K562 (cell line): ENCODE measurements around the gene MYLIP. TPM values are rescaled to one million over a fixed set of nuclear protein-coding genes. Genes with fewer than 3 reads are reported as not detected.
A peak's percentile ranks its signal among the peaks of the same experiment; 100 is the strongest.

ENCODE experiments used
- KDM4B ChIP-seq, 2 experiments: fragments of 450-650 bp in 1 of 2; sonication (generic) in 1 of 2; IDR thresholded peaks; 2 replicates each; pipeline ENCODE4 v1.6.1; 2016 to 2017; ENCODE audit warnings: borderline replicate concordance in 2 of 2, antibody characterized with exemption in 1 of 2, low read depth in 1 of 2, mild to moderate bottlenecking in 1 of 2
- MEIS2 ChIP-seq: fragments of 450-650 bp; IDR thresholded peaks from 2 replicates; pipeline ENCODE4 v1.6.1; 2014; ENCODE audit warnings: mild to moderate bottlenecking; ENCODE audit not compliant: partially characterized antibody
- NCOA6 ChIP-seq: fragments of 450-650 bp; IDR thresholded peaks from 2 replicates; pipeline ENCODE4 v1.6.1; 2017; ENCODE audit warnings: mild to moderate bottlenecking
- PHB2 ChIP-seq: fragments of 450-650 bp; IDR thresholded peaks from 2 replicates; pipeline ENCODE4 v1.6.1; 2017; ENCODE audit warnings: low read depth
- ZNF165 ChIP-seq: fragments of 250-450 bp; sonication (Bioruptor Pico); IDR thresholded peaks from 2 replicates; pipeline ENCODE4 v1.4.0; 2020; ENCODE audit warnings: borderline replicate concordance
- polyA plus RNA-seq, 8 experiments: library from polyadenylated mRNA; depleted of rRNA in 4 of 8; stranded (reverse) in 5 of 8; unstranded in 3 of 8; fragments of >200 nt; fragmentation: Nextera tagmentation in 2 of 8; fragmentation: Illumina TruSeq in 1 of 8; extraction: Ambion mirVana in 2 of 8; extraction: Trizol in 1 of 8; gene quantifications; 2 replicates each; pipeline versions ENCODE4 v1.2.1 to v1.2.3, GENCODE V29; 2011 to 2014; ENCODE audit warnings: inconsistent platforms in 1 of 8, missing spikeins in 1 of 8
- total RNA-seq, 7 experiments: library from RNA; depleted of rRNA in 6 of 7; stranded (reverse); fragments of >200 nt in 6 of 7; fragmentation: Illumina TruSeq in 2 of 7; extraction: Trizol in 2 of 7; gene quantifications; 2 replicates each; pipeline versions ENCODE4 v1.2.1 to v1.2.3, GENCODE V29; 2011 to 2021; ENCODE audit warnings: low replicate concordance in 1 of 7
- TF ChIP-seq, protein P1 (sequence below): fragments of 450-650 bp; IDR thresholded peaks from 2 replicates; pipeline ENCODE4 v1.6.1; 2016; ENCODE audit warnings: low read depth
- TF ChIP-seq, protein P2 (sequence below): sonication (generic); formaldehyde crosslinking; IDR thresholded peaks from 2 replicates; pipeline ENCODE4 v1.8.1; 2023; ENCODE audit warnings: mild to moderate bottlenecking, missing genetic modification reagents
- TF ChIP-seq, protein P3 (sequence below): conservative IDR thresholded peaks from 2 replicates; pipeline ENCODE4 v1.6.1; 2011; ENCODE audit warnings: low read depth, mild to moderate bottlenecking, low read length; ENCODE audit not compliant: control insufficient read depth
- TF ChIP-seq, protein P4 (sequence below): fragments of 250-450 bp; sonication (Bioruptor Pico); IDR thresholded peaks from 2 replicates; pipeline ENCODE4 v1.8.0; 2021; ENCODE audit warnings: moderate library complexity, mild to moderate bottlenecking, inconsistent platforms
- TF ChIP-seq, protein P5 (sequence below): fragments of 450-650 bp; IDR thresholded peaks from 2 replicates; pipeline ENCODE4 v1.6.1; 2017; ENCODE audit warnings: antibody characterized with exemption, mild to moderate bottlenecking
- TF ChIP-seq, protein P6 (sequence below), 2 experiments: fragments of 450-650 bp; conservative IDR thresholded peaks; 2 replicates each; pipeline ENCODE4 v1.6.1; 2017; ENCODE audit warnings: mild to moderate bottlenecking in 2 of 2, moderate library complexity in 2 of 2

Gene MYLIP
- total and polyA plus RNA-seq, 9 of the 15 experiments (the other 6 are each of a cell fraction or from before 2014, with no cell fraction given): 10.8 to 43.5 (median 31.5) TPM

DNA sequence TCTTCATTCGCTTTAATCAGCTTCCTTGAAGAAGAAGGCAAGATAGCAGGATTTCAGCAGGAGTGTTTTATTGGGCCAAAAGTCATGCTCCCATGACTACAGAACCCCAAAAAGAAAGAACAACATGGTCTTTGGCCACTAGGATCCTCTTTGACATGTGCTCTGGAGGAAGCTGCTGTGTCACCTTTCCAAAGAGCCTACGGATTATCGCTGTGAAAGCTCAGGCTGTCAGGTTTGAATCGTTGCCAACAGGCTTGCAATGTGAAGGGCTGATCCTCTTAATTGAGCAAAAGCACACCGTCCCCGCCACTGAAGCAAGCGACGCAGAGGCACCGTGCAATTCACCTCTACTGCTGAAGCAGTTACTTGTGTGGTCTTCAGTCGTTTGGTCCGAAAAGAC lies 29.0 kb downstream of the MYLIP start (continued):
- TF ChIP-seq, protein P1, sequence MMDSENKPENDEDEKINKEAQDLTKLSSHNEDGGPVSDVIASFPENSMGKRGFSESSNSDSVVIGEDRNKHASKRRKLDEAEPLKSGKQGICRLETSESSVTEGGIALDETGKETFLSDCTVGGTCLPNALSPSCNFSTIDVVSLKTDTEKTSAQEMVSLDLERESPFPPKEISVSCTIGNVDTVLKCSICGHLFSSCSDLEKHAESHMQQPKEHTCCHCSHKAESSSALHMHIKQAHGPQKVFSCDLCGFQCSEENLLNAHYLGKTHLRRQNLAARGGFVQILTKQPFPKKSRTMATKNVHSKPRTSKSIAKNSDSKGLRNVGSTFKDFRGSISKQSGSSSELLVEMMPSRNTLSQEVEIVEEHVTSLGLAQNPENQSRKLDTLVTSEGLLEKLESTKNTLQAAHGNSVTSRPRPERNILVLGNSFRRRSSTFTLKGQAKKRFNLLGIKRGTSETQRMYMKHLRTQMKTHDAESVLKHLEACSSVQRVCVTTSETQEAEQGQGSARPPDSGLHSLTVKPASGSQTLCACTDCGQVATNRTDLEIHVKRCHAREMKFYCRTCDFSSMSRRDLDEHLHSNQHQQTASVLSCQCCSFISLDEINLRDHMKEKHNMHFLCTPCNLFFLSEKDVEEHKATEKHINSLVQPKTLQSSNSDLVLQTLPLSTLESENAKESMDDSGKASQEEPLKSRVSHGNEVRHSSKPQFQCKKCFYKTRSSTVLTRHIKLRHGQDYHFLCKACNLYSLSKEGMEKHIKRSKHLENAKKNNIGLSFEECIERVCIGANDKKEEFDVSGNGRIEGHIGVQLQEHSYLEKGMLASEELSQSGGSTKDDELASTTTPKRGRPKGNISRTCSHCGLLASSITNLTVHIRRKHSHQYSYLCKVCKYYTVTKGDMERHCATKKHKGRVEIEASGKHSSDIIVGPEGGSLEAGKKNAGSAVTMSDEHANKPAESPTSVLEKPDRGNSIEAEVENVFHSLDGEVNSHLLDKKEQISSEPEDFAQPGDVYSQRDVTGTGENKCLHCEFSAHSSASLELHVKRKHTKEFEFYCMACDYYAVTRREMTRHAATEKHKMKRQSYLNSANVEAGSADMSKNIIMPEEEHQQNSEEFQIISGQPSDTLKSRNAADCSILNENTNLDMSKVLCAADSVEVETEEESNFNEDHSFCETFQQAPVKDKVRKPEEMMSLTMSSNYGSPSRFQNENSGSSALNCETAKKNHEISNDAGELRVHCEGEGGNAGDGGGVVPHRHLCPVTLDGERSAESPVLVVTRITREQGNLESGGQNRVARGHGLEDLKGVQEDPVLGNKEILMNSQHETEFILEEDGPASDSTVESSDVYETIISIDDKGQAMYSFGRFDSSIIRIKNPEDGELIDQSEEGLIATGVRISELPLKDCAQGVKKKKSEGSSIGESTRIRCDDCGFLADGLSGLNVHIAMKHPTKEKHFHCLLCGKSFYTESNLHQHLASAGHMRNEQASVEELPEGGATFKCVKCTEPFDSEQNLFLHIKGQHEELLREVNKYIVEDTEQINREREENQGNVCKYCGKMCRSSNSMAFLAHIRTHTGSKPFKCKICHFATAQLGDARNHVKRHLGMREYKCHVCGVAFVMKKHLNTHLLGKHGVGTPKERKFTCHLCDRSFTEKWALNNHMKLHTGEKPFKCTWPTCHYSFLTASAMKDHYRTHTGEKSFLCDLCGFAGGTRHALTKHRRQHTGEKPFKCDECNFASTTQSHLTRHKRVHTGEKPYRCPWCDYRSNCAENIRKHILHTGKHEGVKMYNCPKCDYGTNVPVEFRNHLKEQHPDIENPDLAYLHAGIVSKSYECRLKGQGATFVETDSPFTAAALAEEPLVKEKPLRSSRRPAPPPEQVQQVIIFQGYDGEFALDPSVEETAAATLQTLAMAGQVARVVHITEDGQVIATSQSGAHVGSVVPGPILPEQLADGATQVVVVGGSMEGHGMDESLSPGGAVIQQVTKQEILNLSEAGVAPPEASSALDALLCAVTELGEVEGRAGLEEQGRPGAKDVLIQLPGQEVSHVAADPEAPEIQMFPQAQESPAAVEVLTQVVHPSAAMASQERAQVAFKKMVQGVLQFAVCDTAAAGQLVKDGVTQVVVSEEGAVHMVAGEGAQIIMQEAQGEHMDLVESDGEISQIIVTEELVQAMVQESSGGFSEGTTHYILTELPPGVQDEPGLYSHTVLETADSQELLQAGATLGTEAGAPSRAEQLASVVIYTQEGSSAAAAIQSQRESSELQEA: no peak
- TF ChIP-seq NCOA6 (no peak), KDM4B (IDR thresholded peaks at IDR 0.05; ENCODE audit: borderline replicate concordance in 2 of 2, low read depth in 1 of 2) (no peak), PHB2 (no peak), ZNF165 (CRISPR knock-in tag) (no peak), MEIS2 (peak; percentile 80)
- TF ChIP-seq, protein P2, sequence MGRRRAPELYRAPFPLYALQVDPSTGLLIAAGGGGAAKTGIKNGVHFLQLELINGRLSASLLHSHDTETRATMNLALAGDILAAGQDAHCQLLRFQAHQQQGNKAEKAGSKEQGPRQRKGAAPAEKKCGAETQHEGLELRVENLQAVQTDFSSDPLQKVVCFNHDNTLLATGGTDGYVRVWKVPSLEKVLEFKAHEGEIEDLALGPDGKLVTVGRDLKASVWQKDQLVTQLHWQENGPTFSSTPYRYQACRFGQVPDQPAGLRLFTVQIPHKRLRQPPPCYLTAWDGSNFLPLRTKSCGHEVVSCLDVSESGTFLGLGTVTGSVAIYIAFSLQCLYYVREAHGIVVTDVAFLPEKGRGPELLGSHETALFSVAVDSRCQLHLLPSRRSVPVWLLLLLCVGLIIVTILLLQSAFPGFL (CRISPR knock-in tag): no peak
- TF ChIP-seq, protein P3, sequence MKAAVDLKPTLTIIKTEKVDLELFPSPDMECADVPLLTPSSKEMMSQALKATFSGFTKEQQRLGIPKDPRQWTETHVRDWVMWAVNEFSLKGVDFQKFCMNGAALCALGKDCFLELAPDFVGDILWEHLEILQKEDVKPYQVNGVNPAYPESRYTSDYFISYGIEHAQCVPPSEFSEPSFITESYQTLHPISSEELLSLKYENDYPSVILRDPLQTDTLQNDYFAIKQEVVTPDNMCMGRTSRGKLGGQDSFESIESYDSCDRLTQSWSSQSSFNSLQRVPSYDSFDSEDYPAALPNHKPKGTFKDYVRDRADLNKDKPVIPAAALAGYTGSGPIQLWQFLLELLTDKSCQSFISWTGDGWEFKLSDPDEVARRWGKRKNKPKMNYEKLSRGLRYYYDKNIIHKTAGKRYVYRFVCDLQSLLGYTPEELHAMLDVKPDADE: no peak
- TF ChIP-seq, protein P4, sequence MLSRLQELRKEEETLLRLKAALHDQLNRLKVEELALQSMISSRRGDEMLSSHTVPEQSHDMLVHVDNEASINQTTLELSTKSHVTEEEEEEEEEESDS (CRISPR knock-in tag): no peak
- TF ChIP-seq, protein P5, sequence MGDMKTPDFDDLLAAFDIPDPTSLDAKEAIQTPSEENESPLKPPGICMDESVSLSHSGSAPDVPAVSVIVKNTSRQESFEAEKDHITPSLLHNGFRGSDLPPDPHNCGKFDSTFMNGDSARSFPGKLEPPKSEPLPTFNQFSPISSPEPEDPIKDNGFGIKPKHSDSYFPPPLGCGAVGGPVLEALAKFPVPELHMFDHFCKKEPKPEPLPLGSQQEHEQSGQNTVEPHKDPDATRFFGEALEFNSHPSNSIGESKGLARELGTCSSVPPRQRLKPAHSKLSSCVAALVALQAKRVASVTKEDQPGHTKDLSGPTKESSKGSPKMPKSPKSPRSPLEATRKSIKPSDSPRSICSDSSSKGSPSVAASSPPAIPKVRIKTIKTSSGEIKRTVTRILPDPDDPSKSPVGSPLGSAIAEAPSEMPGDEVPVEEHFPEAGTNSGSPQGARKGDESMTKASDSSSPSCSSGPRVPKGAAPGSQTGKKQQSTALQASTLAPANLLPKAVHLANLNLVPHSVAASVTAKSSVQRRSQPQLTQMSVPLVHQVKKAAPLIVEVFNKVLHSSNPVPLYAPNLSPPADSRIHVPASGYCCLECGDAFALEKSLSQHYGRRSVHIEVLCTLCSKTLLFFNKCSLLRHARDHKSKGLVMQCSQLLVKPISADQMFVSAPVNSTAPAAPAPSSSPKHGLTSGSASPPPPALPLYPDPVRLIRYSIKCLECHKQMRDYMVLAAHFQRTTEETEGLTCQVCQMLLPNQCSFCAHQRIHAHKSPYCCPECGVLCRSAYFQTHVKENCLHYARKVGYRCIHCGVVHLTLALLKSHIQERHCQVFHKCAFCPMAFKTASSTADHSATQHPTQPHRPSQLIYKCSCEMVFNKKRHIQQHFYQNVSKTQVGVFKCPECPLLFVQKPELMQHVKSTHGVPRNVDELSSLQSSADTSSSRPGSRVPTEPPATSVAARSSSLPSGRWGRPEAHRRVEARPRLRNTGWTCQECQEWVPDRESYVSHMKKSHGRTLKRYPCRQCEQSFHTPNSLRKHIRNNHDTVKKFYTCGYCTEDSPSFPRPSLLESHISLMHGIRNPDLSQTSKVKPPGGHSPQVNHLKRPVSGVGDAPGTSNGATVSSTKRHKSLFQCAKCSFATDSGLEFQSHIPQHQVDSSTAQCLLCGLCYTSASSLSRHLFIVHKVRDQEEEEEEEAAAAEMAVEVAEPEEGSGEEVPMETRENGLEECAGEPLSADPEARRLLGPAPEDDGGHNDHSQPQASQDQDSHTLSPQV: peak; percentile 92
- TF ChIP-seq, protein P6, sequence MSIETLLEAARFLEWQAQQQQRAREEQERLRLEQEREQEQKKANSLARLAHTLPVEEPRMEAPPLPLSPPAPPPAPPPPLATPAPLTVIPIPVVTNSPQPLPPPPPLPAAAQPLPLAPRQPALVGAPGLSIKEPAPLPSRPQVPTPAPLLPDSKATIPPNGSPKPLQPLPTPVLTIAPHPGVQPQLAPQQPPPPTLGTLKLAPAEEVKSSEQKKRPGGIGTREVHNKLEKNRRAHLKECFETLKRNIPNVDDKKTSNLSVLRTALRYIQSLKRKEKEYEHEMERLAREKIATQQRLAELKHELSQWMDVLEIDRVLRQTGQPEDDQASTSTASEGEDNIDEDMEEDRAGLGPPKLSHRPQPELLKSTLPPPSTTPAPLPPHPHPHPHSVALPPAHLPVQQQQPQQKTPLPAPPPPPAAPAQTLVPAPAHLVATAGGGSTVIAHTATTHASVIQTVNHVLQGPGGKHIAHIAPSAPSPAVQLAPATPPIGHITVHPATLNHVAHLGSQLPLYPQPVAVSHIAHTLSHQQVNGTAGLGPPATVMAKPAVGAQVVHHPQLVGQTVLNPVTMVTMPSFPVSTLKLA (conservative IDR thresholded peaks at IDR 0.05): peak; percentile 88 to 94
